Loucy (cell line): ENCODE measurements around the gene BRINP3.

Source experiments
- H2AFZ ChIP-seq: fragments of 200-600 bp; sonication (generic); 2 replicates; pipeline ENCODE4 v1.6.0; 2016; ENCODE audit warnings: antibody characterized with exemption, mild to moderate bottlenecking, low read length, moderate library complexity
- H3F3A ChIP-seq: fragments of 200-600 bp; 2 replicates; pipeline ENCODE4 v1.6.0; 2016; ENCODE audit warnings: antibody characterized with exemption, low read depth, mild to moderate bottlenecking
- H3K27me3 ChIP-seq: fragments of 200-600 bp; sonication (generic); 2 replicates; pipeline ENCODE4 v1.6.1; 2014; ENCODE audit warnings: low read length, mild to moderate bottlenecking; ENCODE audit not compliant: insufficient read depth, poor library complexity, severe bottlenecking
- H3K36me3 ChIP-seq: fragments of 200-600 bp; sonication (generic); 2 replicates; pipeline ENCODE4 v1.6.1; 2016; ENCODE audit warnings: low read length; ENCODE audit not compliant: insufficient read depth
- H3K4me1 ChIP-seq: fragments of 200-600 bp; sonication (generic); 2 replicates; pipeline ENCODE4 v1.5.1; 2014; ENCODE audit warnings: low read length, mild to moderate bottlenecking; ENCODE audit not compliant: insufficient read depth, poor library complexity, severe bottlenecking
- H3K4me2 ChIP-seq: fragments of 200-600 bp; sonication (generic); 2 replicates; pipeline ENCODE4 v1.6.0; 2014; ENCODE audit warnings: antibody characterized with exemption, low read length, low read depth, mild to moderate bottlenecking; ENCODE audit not compliant: poor library complexity, severe bottlenecking
- H3K4me3 ChIP-seq: fragments of 200-600 bp; sonication (generic); 2 replicates; pipeline ENCODE4 v1.5.1; 2014; ENCODE audit warnings: low read length, mild to moderate bottlenecking, mixed read lengths; ENCODE audit not compliant: poor library complexity, severe bottlenecking
- H3K79me2 ChIP-seq: fragments of 200-600 bp; sonication (generic); 2 replicates; pipeline ENCODE4 v1.6.1; 2014; ENCODE audit warnings: low read length; ENCODE audit not compliant: insufficient read depth
- H3K9ac ChIP-seq: fragments of 200-600 bp; sonication (generic); 2 replicates; pipeline ENCODE4 v1.6.0; 2014; ENCODE audit warnings: mild to moderate bottlenecking, low read depth, low read length, moderate library complexity; ENCODE audit not compliant: poor library complexity, severe bottlenecking
- H3K9me2 ChIP-seq: fragments of 200-600 bp; sonication (generic); replicated peaks from 2 replicates; pipeline ENCODE4 v1.6.1; 2016; ENCODE audit warnings: low read depth, low read length, mixed read lengths
- H3K9me3 ChIP-seq: fragments of 200-600 bp; sonication (generic); 2 replicates; pipeline ENCODE4 v1.6.1; 2014; ENCODE audit warnings: mild to moderate bottlenecking, antibody characterized with exemption, low read length, low read depth; ENCODE audit not compliant: insufficient read depth
- H4K20me1 ChIP-seq: fragments of 200-600 bp; sonication (generic); 2 replicates; pipeline ENCODE4 v1.6.0; 2014; ENCODE audit warnings: antibody characterized with exemption, low read length, mild to moderate bottlenecking; ENCODE audit not compliant: insufficient read depth, poor library complexity, severe bottlenecking
- EZH2phosphoT487 ChIP-seq: fragments of 200-600 bp; IDR thresholded peaks from 2 replicates; pipeline ENCODE4 v1.6.1; 2018; ENCODE audit warnings: antibody characterized with exemption, mild to moderate bottlenecking, moderate library complexity, borderline replicate concordance
- TF ChIP-seq, protein P1 (sequence below): fragments of 200-600 bp; sonication (generic); conservative IDR thresholded peaks from 2 replicates; pipeline ENCODE4 v1.5.1; 2014; ENCODE audit warnings: mild to moderate bottlenecking, antibody characterized with exemption, low read length

Gene BRINP3

DNA sequence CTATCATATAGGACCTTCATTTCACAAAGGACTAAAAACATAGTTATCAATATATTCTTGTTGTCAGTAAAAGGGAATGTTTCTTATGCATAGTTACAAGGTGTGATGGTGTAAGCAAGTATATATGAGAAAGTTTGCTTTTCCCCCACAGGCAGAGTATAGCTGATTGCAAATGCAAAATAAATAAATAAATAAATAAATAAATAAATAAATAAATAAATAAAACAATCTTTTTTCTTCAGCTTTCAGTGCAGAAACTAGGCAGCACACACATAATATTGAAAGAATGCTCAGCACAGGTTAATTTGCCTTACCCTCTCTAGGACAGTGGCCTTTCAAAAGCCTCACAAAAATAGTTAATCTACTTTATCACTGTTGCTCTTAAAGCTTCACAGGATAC lies 138.8 kb downstream of the BRINP3 start:
- Histone ChIP-seq H3K27me3 (no peaks in the 10 kb centered on the region), H3K9me2 (no peaks in the 10 kb centered on the region), H3K79me2 (no peaks in the 10 kb centered on the region), H3K4me3 (no peak overlapping the region), H3F3A (no peaks in the 10 kb centered on the region), H3K9ac (no peak overlapping the region), H3K4me1 (no peaks in the 10 kb centered on the region), H2AFZ (no peak overlapping the region), H3K9me3 (no peaks in the 10 kb centered on the region), H4K20me1 (no peaks in the 10 kb centered on the region), H3K36me3 (no peaks in the 10 kb centered on the region), H3K4me2 (no peak overlapping the region)
- TF ChIP-seq, protein P1, sequence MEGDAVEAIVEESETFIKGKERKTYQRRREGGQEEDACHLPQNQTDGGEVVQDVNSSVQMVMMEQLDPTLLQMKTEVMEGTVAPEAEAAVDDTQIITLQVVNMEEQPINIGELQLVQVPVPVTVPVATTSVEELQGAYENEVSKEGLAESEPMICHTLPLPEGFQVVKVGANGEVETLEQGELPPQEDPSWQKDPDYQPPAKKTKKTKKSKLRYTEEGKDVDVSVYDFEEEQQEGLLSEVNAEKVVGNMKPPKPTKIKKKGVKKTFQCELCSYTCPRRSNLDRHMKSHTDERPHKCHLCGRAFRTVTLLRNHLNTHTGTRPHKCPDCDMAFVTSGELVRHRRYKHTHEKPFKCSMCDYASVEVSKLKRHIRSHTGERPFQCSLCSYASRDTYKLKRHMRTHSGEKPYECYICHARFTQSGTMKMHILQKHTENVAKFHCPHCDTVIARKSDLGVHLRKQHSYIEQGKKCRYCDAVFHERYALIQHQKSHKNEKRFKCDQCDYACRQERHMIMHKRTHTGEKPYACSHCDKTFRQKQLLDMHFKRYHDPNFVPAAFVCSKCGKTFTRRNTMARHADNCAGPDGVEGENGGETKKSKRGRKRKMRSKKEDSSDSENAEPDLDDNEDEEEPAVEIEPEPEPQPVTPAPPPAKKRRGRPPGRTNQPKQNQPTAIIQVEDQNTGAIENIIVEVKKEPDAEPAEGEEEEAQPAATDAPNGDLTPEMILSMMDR = no peak
- TF ChIP-seq EZH2phosphoT487 = no peak

DNA sequence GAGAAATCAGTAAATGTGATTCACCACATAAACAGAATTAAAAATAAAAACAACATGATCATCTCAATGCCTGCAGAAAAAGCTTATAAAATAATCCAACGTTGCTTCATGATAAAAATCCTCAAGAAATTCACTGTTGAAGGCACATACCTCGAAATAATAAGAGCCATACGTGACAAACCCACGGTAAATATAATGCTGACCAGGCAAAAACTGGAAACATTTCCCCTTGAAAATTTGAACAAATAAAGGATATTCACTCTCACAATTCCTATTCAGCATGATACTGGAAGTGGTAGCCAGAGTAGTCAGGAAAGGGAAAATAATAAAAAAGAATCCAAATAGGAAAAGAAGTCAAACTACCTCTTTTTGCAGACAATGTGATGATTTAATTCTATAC lies 148.8 kb downstream of the BRINP3 start:
- no peaks in the 10 kb centered on the region for H3F3A ChIP-seq
- H3K36me3 ChIP-seq = no peaks in the 10 kb centered on the region
- no peak overlapping the region for H3K4me3 ChIP-seq
- H2AFZ ChIP-seq = no peak overlapping the region
- no peak for TF ChIP-seq EZH2phosphoT487
- TF ChIP-seq, protein P1 = no peak
- no peaks in the 10 kb centered on the region for H4K20me1 ChIP-seq
- no peaks in the 10 kb centered on the region for H3K27me3 ChIP-seq
- no peak overlapping the region for H3K9ac ChIP-seq
- H3K9me2 ChIP-seq = no peaks in the 10 kb centered on the region
- H3K4me1 ChIP-seq = no peaks in the 10 kb centered on the region
- no peak overlapping the region for H3K4me2 ChIP-seq
- H3K79me2 ChIP-seq = no peaks in the 10 kb centered on the region
- no peaks in the 10 kb centered on the region for H3K9me3 ChIP-seq

DNA sequence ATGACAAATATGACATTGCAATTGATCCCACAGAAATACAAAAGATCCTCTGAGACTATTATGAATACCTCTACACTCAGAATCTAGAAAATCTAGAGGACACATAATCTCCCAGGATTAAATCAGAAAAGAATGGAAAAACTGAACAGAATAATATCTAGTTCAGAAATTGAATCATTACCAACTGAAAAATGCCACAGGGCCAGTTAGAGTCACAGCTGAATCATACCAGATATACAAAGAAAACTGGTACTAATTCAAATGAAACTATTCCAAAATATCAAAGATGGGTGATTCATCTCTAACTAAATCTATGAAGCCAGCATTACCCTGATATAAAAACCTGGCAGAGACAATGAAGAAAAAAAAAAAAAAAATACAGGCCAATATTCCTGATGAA lies 149.3 kb downstream of the BRINP3 start:
- no peaks in the 10 kb centered on the region for H3K36me3 ChIP-seq
- no peak overlapping the region for H3K4me3 ChIP-seq
- H3K9me2 ChIP-seq = no peaks in the 10 kb centered on the region
- H3K4me2 ChIP-seq = no peak overlapping the region
- no peaks in the 10 kb centered on the region for H3F3A ChIP-seq
- no peaks in the 10 kb centered on the region for H3K27me3 ChIP-seq
- no peaks in the 10 kb centered on the region for H4K20me1 ChIP-seq
- H3K4me1 ChIP-seq = no peaks in the 10 kb centered on the region
- no peaks in the 10 kb centered on the region for H3K9me3 ChIP-seq
- H2AFZ ChIP-seq = no peak overlapping the region
- TF ChIP-seq, protein P1 = no peak
- no peak for TF ChIP-seq EZH2phosphoT487
- no peaks in the 10 kb centered on the region for H3K79me2 ChIP-seq
- H3K9ac ChIP-seq = no peak overlapping the region
